Measurements from ENCODE around the gene TERT.

Gene TERT

DNA sequence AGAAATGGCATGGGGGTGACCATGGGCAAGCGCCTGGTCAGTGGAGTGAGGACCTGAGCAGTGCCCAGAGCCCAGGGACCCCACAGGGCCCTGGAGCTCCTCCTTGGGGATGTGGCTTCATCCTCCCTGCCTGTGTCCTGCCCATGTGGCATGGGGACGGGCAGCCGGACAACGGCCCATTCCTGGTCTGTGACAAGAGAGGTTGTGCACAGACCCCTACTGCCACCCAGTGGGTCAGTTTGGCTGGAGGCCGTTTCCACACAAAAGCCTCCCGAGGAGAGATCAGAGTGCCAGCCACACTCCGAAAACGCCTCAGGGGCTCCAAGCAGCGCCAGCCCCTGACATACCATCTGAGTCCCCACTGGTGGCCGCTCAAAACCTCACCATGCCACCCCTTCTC lies 49.9 kb downstream of the TERT start:
- in situ Hi-C loops (cut with HindIII; ENCODE audit: low sequenced_read_pairs): no loop called here

DNA sequence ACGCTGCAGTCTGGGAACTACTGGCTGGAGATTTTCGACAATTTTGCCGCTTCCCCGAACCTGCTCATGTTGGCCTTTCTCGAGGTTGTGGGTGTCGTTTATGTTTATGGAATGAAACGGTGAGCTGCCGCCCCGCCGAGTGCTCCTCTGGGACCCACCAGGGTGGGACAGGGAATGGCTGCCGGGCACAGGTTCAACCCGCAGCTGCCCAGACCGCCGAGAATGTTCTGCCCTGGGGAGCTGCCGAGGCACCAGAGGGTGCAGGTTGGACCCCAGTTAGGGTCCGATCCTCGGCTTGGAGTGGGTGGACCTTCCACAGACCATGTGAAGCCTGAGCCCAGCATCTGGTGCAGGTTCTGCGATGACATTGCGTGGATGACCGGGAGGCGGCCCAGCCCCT lies 50.6 kb downstream of the TERT start:
- in situ Hi-C loops (cut with HindIII; ENCODE audit: low sequenced_read_pairs): no loop called here

DNA sequence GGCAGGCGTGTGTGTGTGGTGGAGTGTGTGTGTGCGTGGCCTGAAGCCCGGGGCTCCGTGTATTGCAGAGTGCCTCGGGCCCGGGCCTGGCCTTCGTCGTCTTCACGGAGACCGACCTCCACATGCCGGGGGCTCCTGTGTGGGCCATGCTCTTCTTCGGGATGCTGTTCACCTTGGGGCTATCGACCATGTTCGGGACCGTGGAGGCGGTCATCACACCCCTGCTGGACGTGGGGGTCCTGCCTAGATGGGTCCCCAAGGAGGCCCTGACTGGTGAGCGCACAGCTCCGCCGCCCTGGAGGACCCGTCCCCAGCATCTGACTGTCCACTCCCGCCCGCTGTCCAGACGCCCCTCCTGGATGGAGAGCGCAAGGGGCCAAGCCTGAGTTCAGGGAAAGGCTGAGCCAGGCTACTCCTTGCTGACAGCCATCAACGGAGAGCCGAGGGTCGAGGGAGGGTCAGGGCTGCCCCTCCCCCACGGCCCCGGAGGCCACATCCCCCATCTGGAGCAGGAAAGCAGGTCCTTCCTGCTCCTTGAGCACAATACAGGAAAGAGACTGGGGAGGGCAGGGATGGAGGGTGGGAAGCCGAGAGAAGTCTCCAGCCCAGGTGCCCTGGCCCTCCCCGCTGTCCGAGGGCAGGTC lies 51.3 kb downstream of the TERT start:
- in situ Hi-C loops (cut with HindIII; ENCODE audit: low sequenced_read_pairs): no loop called here

DNA sequence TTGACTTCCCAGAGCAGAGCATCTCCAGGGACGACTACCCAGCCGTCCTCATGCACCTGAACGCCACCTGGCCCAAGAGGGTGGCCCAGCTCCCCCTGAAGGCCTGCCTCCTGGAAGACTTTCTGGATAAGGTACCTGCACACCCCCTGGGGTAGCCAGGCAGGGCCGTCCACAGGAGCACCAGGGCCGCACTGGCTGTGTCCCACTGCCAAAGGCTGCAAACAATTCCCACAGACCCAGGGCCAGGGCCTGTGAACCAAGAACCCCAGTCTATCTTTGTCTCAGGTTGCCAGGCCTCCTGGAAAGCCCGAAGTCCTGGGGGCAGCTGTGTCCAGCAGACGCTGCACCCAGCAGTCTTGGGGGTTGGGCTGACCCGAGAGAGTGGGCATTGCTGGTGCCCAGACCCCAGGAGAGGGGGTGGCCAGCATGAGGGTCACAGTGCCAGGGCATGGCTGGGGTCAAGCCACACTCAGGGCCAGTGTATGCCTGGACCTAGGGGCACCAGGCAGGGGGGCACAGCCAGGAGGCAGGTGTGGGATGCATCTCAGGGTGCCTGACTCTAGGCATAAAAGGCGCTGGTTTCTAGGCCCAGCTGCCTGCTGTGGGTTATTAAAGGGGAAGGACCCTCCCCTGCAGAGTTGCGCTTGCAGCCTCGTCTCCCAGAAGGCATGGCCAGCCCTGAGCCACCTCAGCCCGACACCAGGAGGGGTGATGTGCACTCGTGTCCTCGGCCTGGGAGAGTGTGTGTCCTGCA lies 52.0 kb downstream of the TERT start:
- in situ Hi-C loops (cut with HindIII; ENCODE audit: low sequenced_read_pairs): no loop called here

DNA sequence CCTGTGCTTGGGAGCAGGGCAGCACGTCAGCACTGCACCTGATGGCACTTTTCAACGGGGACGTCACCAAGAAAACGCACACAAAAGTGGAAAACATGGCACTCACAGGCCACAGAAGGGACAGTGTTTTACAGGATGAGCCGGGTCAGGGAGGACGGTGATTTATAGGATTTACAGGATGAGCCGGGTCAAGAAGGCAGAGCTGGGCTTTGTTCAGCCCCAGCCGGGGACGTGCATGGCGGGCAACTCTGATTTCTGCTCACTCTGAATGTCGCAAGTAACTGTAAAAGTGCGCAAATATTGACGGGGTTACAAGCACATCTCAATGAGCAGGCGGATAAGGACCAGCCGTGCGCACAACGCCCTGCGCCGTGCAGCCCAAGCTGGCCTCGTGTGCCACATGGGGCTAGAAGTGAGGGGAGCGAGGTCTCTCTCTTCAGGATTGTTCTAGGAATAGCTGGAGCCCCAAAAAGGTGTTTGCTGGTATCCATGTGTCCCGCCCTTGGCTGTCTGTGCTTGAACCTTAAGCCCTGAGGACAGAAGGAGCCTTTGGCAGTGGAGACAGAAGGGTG lies 53.3 kb downstream of the TERT start:
- in situ Hi-C loops (cut with HindIII; ENCODE audit: low sequenced_read_pairs): no loop called here

DNA sequence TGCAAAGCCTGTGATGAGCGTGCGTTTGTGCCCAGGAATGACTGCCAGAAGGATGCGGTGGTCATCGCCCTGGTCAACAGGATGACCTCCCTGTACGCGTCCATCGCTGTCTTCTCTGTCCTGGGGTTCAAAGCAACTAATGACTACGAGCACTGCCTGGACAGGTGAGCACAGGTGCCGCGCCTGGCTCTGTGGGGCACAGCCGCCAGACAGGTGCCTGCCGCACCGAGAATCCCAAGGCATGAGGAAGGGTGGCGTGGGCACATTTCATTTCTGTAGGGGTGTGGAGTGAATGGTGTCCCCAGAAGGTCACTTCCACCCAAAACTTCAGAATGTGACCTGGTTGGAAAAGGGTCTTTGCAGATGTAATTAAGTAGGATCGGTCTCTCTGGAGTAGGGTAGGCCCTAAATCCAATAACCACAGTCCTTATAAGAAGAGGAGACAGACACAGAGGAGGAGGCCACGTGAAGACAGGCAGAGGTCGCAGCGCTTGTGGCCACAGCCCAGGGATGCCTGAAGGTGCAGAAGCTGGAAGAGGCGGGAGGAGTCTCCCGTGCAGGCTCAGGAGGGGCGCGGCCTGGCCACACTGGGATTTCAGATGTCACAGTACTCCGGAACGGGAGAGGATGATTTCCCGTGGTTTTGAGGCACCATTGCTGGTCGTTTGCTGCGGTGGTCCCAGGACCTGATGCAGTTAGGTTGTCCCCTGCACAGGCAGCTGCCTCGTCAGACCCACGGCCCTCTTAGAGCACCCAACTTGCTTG lies 54.2 kb downstream of the TERT start:
- in situ Hi-C loops (cut with HindIII; ENCODE audit: low sequenced_read_pairs): no loop called here

DNA sequence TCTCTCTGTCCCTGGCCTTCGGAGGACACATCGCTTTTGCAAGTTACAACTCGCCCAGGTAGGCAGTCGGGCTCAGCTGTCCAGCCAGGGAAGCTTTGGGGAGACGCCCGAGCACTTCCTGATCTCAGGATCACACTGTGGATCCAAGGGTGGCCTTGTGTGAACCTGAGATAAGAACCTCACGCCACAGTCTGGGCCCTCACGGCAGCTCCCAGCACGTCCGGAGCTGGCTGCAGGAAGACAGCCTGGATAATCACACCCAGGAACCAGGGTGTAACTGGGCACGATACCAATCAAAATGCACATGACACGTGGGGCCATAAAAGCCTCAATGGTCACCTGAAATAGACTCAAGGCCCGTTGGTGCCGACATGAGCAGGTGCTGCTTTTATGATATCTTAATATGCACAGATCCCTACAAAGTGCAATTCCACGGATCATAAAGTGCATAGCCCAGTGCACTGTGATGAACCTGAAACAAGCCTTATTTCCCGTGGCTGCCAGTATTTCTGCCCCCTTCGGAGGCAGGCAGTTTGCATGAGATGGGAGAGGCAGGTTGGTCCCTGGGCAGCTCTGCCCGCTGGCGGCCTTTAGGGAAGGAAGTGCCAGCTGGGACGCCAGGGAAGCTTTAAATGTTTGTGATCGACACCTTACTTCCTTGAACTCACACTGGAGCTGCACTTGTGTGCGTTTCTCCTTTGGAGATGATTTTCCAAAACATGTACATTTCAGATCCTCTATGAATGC lies 55.2 kb downstream of the TERT start:
- in situ Hi-C loops (cut with HindIII; ENCODE audit: low sequenced_read_pairs): no loop called here

DNA sequence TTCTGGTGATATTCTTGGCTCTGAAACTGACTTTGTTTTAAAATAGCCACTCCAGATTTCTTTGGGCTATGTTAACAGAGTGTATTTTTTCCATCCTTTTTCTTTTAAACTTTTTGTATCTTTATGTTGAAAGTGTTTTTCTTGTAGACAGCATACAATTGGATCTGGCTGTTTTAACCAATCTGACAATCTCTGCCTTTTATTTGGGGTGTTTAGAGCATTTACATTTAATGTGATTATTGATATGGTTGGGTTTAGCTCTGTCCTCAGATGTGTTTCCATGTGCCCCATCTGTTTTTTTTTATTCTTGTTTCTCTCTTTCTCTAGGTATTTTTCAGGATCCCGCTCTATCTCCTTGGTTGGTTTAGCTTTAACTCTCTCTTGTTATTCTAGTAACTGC lies 59.0 kb downstream of the TERT start:
- in situ Hi-C loops (cut with HindIII; ENCODE audit: low sequenced_read_pairs): no loop called here

DNA sequence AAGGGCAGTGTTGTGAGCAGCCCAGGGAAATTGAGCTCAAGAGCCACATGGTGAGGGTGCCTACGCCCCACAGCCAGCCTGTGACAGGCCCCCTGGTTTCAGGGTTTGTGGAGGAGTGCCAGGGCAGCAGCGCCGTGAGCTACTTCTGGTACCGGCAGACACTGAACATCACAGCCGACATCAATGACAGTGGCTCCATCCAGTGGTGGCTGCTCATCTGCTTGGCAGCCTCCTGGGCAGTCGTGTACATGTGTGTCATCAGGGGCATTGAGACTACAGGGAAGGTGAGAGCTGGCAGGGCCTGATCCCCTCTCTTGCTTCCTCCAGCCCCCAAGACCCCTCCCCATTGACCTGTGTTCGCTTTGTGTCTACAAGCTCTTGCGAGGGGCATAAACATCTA lies 59.5 kb downstream of the TERT start:
- in situ Hi-C loops (cut with HindIII; ENCODE audit: low sequenced_read_pairs): no loop called here

DNA sequence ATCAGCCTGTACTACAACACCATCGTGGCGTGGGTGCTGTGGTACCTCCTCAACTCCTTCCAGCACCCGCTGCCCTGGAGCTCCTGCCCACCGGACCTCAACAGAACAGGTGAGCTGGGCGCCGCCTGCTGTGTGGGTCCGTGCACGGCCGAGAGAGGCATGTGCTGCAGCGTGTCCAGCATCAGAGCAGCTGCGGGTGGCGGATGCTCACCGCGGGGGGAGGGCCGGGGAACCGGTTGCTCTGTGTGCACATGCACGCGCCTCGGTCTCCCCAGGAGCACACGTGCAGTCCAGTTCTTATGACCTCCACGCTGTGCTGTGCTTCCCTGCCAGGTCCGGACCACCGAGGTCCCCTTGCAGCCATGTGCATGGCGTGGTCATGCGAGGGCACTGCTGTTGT lies 62.1 kb downstream of the TERT start:
- in situ Hi-C loops (cut with HindIII; ENCODE audit: low sequenced_read_pairs): no loop called here

DNA sequence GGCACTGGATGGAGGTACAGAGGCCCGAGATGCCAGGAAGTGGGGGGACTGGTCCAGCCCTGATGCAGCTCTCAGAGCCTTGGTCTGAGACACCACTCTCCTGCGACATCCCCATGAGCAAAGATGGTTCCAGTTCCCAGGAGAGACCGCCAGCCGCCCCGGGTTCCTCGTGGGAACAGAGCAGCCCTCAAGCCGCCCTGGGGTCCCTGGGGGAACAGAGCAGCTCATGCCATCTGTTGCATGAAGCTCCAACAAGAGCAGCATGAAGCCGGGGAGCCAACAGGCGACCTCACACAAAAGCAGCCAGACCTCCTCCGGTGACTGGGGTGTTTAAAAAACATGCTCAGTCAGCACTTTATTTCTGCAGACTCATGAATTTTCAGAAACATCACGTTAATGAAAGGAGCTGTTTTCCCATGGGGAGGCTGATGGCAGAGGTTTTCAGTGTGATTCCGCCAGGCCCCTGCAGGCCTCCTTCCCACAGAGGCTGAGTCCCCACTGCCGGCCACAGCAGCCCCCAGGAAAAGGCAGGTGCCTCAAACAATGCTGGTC lies 63.4 kb downstream of the TERT start:
- in situ Hi-C loops (cut with HindIII; ENCODE audit: low sequenced_read_pairs): no loop called here

DNA sequence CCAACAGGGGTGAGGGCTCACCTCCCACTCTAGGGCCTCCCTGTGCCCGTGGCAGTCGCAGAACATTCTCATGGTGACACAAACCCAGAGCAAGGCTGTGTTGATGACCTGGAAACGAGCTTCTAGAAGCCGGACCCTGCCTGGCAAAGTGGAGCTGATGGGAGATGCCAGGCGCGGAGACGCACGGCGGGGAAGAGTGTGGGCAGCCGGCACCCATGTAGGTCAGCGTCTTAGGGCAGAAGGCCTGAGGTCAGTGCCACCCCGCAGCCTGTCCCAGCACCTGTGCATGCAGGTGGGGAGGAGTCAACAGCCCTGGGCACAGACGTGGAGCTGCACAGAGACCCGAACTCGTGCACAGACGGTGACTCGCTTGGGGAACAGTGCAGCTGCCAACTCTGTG lies 64.3 kb downstream of the TERT start:
- in situ Hi-C loops (cut with HindIII; ENCODE audit: low sequenced_read_pairs): no loop called here

DNA sequence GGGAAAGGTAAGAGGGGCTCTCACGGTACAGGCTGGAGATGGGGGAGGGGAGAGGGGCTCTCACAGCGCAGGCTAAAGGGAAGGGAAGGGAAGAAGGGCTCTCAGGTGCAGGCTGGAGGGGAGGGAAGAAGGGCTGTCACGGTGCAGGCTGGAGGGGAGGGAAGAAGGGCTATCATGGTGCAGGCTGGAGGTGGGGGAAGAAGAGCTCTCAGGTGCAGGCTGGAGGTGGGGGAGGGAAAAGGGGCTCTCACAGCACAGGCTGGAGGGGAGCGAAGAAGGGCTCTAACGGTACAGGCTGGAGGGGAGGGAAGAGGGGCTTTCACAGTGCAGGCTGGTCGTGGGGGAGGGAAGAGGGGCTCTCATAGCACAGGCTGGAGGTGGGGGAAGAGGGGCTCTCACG lies 65.0 kb downstream of the TERT start:
- in situ Hi-C loops (cut with HindIII; ENCODE audit: low sequenced_read_pairs): loop anchor here (10.0 kb wide), 1 partner anchor 85 kb away; no protein-coding TSS in a partner anchor

DNA sequence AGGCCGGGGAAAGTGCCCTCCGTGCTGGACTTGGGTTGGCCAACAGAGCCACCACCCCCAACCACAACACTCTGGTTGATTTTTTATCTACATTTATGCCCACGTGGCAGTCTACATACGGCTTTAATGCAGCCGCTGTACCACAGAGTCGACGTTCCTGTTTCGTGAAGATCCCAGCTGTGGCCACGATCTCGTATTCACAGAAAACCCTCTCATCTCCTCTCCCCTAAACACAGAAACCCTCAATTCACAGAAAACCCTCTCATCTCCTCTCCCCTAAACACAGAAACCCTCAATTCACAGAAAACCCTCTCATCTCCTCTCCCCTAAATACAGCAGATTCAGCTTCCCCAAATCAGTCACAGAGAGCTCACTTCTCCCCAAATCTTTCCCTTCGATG lies 65.8 kb downstream of the TERT start:
- in situ Hi-C loops (cut with HindIII; ENCODE audit: low sequenced_read_pairs): loop anchor here (10.0 kb wide), 1 partner anchor 86 kb away; no protein-coding TSS in a partner anchor

DNA sequence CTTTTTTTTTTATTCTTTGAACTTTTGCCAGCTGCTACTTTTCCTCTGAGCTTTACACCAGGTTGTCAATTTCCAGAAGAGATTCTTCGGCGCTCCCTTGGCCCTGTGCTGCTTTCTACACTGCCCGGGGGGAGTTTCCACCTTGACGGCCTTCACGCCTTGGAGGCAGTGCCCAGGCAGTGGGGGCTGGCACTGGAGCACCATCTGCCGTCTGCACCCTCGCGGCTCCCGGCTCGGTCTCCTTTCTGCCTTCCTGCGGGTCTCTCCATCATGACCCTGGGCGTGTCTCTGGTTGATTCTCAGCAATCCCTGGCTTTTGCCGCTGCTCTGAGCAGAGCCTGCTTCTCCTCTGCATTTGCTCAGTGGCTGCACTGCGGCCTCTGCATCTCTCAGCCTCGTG lies 66.7 kb downstream of the TERT start:
- in situ Hi-C loops (cut with HindIII; ENCODE audit: low sequenced_read_pairs): loop anchor here (10.0 kb wide), 1 partner anchor 87 kb away; no protein-coding TSS in a partner anchor

DNA sequence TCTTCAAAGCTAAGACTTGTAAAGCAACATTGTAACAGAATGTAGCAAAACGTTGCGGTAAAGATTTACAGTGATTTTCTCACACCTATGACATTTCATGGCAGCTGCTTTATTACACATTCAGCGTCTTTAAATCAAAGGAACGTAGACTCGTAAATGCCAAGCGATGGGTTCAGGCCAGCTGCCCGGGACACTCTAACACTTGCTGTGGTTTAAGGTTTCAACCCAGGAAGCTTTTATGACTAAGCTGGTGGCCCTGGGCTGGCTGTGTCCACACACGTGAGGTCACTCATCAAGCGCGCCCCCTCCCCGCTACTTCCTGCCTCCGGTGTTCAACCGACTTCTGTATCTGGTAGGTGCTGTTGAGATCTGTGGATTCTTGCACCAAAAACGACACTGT lies 67.2 kb downstream of the TERT start:
- in situ Hi-C loops (cut with HindIII; ENCODE audit: low sequenced_read_pairs): loop anchor here (10.0 kb wide), 1 partner anchor 87 kb away; no protein-coding TSS in a partner anchor

DNA sequence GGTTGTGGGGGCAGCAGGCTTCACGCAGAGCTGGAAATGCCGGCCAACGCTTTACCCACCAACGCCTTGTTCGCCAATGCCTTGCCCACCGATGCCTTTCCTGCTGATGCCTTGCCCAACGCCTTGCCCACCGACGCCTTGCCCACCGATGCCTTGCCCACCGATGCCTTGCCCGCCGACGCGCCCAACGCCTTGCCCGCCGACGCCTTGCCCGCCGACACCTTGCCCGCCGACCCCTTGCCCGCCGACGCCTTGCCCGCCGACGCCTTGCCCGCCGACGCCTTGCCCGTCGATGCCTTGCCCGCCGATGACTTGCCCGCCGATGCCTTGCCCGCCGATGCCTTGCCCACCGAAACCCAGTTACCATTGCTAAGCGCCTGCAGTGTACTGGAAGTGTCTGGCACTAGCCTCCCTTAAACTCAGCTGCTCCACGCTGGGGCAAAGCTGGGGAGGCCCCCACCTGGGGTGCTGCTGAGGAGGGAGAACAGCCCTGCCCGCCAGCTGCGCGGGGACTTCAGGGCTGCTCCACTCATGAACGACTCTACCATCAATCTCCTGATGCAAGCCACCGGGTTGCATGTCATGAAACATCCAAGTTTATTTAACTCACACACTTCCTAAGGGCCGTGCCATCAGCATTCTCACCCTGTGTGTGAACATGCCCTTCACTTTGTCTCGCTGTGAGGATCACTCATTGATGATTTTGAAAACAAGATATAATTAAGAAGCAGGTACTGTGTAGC lies 67.9 kb downstream of the TERT start:
- in situ Hi-C loops (cut with HindIII; ENCODE audit: low sequenced_read_pairs): loop anchor here (10.0 kb wide), 1 partner anchor 88 kb away; no protein-coding TSS in a partner anchor

DNA sequence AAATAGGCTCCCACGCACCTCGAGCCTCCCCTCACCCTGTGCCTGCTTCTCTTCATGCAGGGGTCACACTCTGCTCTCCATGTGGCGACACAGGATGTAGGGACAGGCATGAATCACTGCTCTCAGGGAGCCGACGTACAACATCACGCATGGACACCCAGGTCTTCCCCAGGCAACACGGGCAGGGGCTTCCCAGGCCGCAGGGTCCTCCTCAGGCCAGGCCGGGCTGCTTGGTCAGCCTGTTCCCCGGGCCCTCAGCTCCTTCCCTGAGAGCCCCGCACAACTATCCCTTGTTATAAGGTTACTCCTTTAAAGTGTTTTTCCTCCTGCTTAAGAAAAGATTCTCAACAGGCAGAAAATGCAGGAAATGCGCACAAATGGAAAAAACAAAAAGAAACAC lies 68.6 kb downstream of the TERT start:
- in situ Hi-C loops (cut with HindIII; ENCODE audit: low sequenced_read_pairs): loop anchor here (10.0 kb wide), 1 partner anchor 89 kb away; no protein-coding TSS in a partner anchor

DNA sequence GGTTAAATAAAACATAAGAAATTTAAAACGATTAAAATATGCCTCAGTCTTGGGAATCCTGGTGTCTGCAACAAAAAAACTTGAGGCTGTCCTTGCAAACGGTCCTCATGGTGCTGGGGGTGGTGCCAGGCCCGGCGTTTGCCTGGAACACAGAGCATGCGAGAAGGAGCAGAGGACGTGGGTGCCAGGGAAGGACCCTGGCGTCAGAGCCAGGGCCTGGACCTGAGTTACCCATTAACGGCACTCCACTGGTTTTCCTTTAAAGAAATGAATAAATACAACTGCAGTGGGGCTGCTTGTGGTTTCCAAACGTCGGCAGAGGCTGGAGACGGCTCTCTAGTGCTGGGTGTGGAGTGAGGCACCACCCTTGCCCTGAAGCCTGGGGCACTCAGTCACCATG lies 69.8 kb downstream of the TERT start, which contains the start of gene SLC6A18:
SLC6A18 (plus strand) TSS at position 301 of the 400 bp plus-strand sequence; CDS start at position 398, 97 bp downstream.
- in situ Hi-C loops (cut with HindIII; ENCODE audit: low sequenced_read_pairs): loop anchor here (10.0 kb wide), 1 partner anchor 90 kb away; no protein-coding TSS in a partner anchor
